NCI-H2107 treated with DMSO at 0.1 percent for 48 hours (cell line): ENCODE data around the gene PEX11A.

Experiments used
- DNase-seq: peaks from one replicate; lab custom pipeline; 2025; ENCODE audit not compliant: unreplicated experiment; lab: John Stamatoyannopoulos, UW

The PEX11A gene

GRCh38 chr15:89677381-89677780 is 13.2 kb downstream of the PEX11A start:
- DNase-seq: no peak

GRCh38 chr15:89675606-89676005 is 14.9 kb downstream of the PEX11A start:
- no peak for DNase-seq

- no peak for DNase-seq
These were observed 16.0 kb downstream of the PEX11A start for GRCh38 chr15:89674526-89674925.

GRCh38 chr15:89673165-89673512 is 17.4 kb downstream of the PEX11A start:
- no peak for DNase-seq

- DNase-seq: no peak
These were observed 18.1 kb downstream of the PEX11A start for GRCh38 chr15:89672221-89673164.

- DNase-seq: no peak
These were observed 18.9 kb downstream of the PEX11A start for GRCh38 chr15:89671687-89672086.

- DNase-seq: no peak
These were observed 19.5 kb downstream of the PEX11A start for GRCh38 chr15:89670971-89671560.

GRCh38 chr15:89669941-89670340 is 20.6 kb downstream of the PEX11A start:
- no peak for DNase-seq

- no peak for DNase-seq
These were observed 21.2 kb downstream of the PEX11A start for GRCh38 chr15:89669309-89669865.

GRCh38 chr15:89668171-89668570 is 22.4 kb downstream of the PEX11A start:
- DNase-seq: no peak

GRCh38 chr15:89667706-89667960 is 22.9 kb downstream of the PEX11A start:
- DNase-seq: no peak

GRCh38 chr15:89666858-89667705 is 23.5 kb downstream of the PEX11A start:
- DNase-seq: no peak

GRCh38 chr15:89666184-89666857 is 24.2 kb downstream of the PEX11A start:
- DNase-seq: no peak

- DNase-seq: no peak
These were observed 24.9 kb downstream of the PEX11A start for GRCh38 chr15:89665449-89666181.

- DNase-seq: peak; percentile 57
These were observed 25.9 kb downstream of the PEX11A start for GRCh38 chr15:89664441-89665350.

- DNase-seq: no peak
These were observed 27.5 kb downstream of the PEX11A start for GRCh38 chr15:89662893-89663626.

GRCh38 chr15:89660556-89660955 is 30.0 kb downstream of the PEX11A start:
- DNase-seq: no peak

GRCh38 chr15:89659295-89659694 is 31.3 kb downstream of the PEX11A start:
- DNase-seq: no peak
